Mammary epithelial cell (primary cell): ENCODE measurements around the gene HYAL3.

Experiments
- EZH2 ChIP-seq: IDR thresholded peaks from 2 replicates; pipeline ENCODE4 v1.6.1; 2012; ENCODE audit warnings: low read length, inconsistent platforms, borderline replicate concordance
- TF ChIP-seq, protein P1 (sequence below), 2 donors: IDR thresholded peaks in 1 of 2; conservative IDR thresholded peaks in 1 of 2; 2 replicates each; pipeline ENCODE4 v1.5.1; 2011 to 2012; ENCODE audit warnings: inconsistent platforms in 2 of 2, low read length in 2 of 2, mild to moderate bottlenecking in 2 of 2, control low read depth in 1 of 2, low read depth in 1 of 2; ENCODE audit not compliant: insufficient read depth in 1 of 2; ENCODE audit errors: extremely low read depth in 1 of 2

DNA sequence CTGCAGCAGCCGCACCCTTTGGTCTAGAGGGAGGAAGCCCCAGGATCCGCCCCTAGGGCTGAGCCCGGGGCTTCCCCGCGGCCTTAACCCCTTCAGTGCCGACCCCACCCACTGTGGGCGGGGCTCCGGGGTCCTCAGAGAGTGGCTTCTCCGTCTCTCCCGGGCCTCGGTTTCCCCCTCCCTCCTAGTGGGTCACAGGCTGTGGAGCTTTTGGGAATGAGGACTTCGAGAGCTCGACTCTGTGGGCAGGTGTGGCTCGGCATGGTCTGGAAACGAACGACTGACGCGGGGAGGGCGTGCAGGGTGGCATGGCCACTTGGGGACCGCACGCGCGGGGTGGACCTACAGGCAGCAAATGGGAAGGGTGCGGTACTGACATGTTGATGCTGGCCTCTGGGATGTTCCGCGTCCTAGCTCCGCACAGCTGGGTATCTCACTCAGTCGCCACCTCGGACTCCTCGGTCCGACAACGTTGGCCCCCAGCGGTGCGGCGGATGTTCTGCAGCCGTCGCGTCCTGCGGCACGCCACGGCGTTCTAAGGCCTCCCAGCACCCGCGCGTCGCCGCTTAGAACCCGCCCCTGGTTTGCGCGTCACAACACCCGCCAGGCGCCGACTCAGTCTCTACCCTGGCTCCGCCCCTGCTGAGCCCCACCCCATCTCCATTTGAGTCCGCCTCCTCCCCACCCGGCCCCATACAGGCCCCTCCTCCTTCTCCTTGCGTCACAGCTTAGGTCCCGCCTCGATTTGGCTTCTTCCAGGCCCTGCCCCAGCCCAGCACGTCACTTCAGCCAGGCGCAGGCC, at the start of gene HYAL3, which contains the start of gene NAA80:
- TF ChIP-seq, protein P1, sequence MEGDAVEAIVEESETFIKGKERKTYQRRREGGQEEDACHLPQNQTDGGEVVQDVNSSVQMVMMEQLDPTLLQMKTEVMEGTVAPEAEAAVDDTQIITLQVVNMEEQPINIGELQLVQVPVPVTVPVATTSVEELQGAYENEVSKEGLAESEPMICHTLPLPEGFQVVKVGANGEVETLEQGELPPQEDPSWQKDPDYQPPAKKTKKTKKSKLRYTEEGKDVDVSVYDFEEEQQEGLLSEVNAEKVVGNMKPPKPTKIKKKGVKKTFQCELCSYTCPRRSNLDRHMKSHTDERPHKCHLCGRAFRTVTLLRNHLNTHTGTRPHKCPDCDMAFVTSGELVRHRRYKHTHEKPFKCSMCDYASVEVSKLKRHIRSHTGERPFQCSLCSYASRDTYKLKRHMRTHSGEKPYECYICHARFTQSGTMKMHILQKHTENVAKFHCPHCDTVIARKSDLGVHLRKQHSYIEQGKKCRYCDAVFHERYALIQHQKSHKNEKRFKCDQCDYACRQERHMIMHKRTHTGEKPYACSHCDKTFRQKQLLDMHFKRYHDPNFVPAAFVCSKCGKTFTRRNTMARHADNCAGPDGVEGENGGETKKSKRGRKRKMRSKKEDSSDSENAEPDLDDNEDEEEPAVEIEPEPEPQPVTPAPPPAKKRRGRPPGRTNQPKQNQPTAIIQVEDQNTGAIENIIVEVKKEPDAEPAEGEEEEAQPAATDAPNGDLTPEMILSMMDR (conservative IDR thresholded peaks at IDR 0.05 in 1 of 2, IDR thresholded peaks at IDR 0.05 in 1 of 2; ENCODE audit: extremely low read depth in 1 of 2, insufficient read depth in 1 of 2, low read depth in 1 of 2, low read length in 2 of 2) = peak; percentile 11 to 40
- no peak for TF ChIP-seq EZH2
